IMR-90 (cell line): ENCODE results near the gene CMIP. TPM values are rescaled to one million over a fixed set of nuclear protein-coding genes. Genes with fewer than 3 reads are reported as not detected.

ENCODE experiments used
- ATAC-seq: fragments of 200-7000 bp; cut with Tn5 transposase; 2 replicates; pipeline ENCODE4 v1.9.1; 2020; ENCODE audit warnings: low read depth, mild to moderate bottlenecking, moderate library complexity
- BruUV-seq: library from RNA; stranded (reverse); fragments of 400-500 nt; replicated peaks from 2 replicates; lab custom pipeline; 2021; lab: Mats Ljungman, UMichigan
- CTCF ChIA-PET: fragments of 300-600 bp; formaldehyde crosslinking; extraction: SDS; loops from one replicate; lab custom pipeline; 2021; ENCODE audit warnings: antibody characterized with exemption; lab: Yijun Ruan, JAX
- POLR2A ChIA-PET: fragments of 300-600 bp; sonication (Branson Sonifier 250); formaldehyde crosslinking; loops from one replicate; lab custom pipeline; 2022; ENCODE audit warnings: antibody characterized with exemption; ENCODE audit not compliant: unreplicated experiment; lab: Charles Lee
- DNase-seq: peaks from one replicate; pipeline ENCODE4 v3.0.0; 2013
- H2AFZ ChIP-seq: replicated peaks from 2 replicates; pipeline ENCODE3; 2013; ENCODE audit warnings: low read length, mild to moderate bottlenecking; ENCODE audit not compliant: poor library complexity
- H2AK5ac ChIP-seq: 2 replicates; pipeline ENCODE4 v1.6.1; 2013; ENCODE audit warnings: low read depth, low read length, inconsistent platforms
- H2AK9ac ChIP-seq: replicated peaks from 2 replicates; pipeline ENCODE3; 2013; ENCODE audit warnings: mild to moderate bottlenecking, low read depth, low read length, moderate library complexity; ENCODE audit not compliant: poor library complexity
- H2BK120ac ChIP-seq: 2 replicates; pipeline ENCODE4 v1.6.1; 2013; ENCODE audit warnings: low read depth, low read length, inconsistent platforms
- H2BK15ac ChIP-seq: 3 replicates; pipeline ENCODE4 v1.6.1; 2013; ENCODE audit warnings: low read depth, low read length, inconsistent platforms
- H2BK20ac ChIP-seq: 2 replicates; pipeline ENCODE4 v1.6.1; 2013; ENCODE audit warnings: low read depth, mild to moderate bottlenecking, inconsistent platforms, low read length, moderate library complexity
- H2BK5ac ChIP-seq: 2 replicates; pipeline ENCODE4 v1.6.1; 2013; ENCODE audit warnings: mild to moderate bottlenecking, low read depth, low read length, inconsistent platforms; ENCODE audit not compliant: poor library complexity, severe bottlenecking
- H3K14ac ChIP-seq: replicated peaks from 2 replicates; pipeline ENCODE4 v1.6.1; 2013; ENCODE audit warnings: low read depth, low read length, inconsistent platforms
- H3K18ac ChIP-seq: 2 replicates; pipeline ENCODE4 v1.6.1; 2013; ENCODE audit warnings: low read depth, low read length, control low read depth
- H3K23ac ChIP-seq: 2 replicates; pipeline ENCODE4 v1.6.1; 2013; ENCODE audit warnings: low read depth, low read length, inconsistent platforms
- H3K27ac ChIP-seq: 2 replicates; pipeline ENCODE4 v1.5.1; 2013; ENCODE audit warnings: mild to moderate bottlenecking, control low read depth, low read length; ENCODE audit not compliant: insufficient read depth
- H3K27me3 ChIP-seq: 2 replicates; pipeline ENCODE4 v1.6.1; 2013; ENCODE audit warnings: low read length; ENCODE audit not compliant: control insufficient read depth, insufficient read depth
- H3K36me3 ChIP-seq: 2 replicates; pipeline ENCODE4 v1.6.1; 2013; ENCODE audit warnings: low read length, mixed read lengths; ENCODE audit not compliant: control insufficient read depth, insufficient read depth
- H3K4ac ChIP-seq: 2 replicates; pipeline ENCODE4 v1.6.1; 2013; ENCODE audit warnings: low read depth, low read length, inconsistent platforms
- H3K4me1 ChIP-seq: 2 replicates; pipeline ENCODE4 v1.6.1; 2013; ENCODE audit warnings: low read length, mixed read lengths; ENCODE audit not compliant: control insufficient read depth, insufficient read depth
- H3K4me2 ChIP-seq: 2 replicates; pipeline ENCODE4 v1.6.1; 2013; ENCODE audit warnings: low read depth, mild to moderate bottlenecking, control low read depth, low read length, moderate library complexity
- H3K4me3 ChIP-seq: 2 replicates; pipeline ENCODE4 v1.5.1; 2013; ENCODE audit warnings: low read depth, mild to moderate bottlenecking, control low read depth, low read length, moderate library complexity; ENCODE audit not compliant: insufficient read depth
- H3K56ac ChIP-seq: 2 replicates; pipeline ENCODE4 v1.6.1; 2013; ENCODE audit warnings: low read length, inconsistent platforms; ENCODE audit not compliant: insufficient read depth; ENCODE audit errors: extremely low read depth
- H3K79me1 ChIP-seq, 2 experiments: 2 replicates each; pipeline ENCODE4 v1.6.1; 2013; ENCODE audit warnings: low read length in 2 of 2, inconsistent platforms in 1 of 2, low read depth in 1 of 2
- H3K9ac ChIP-seq: 2 replicates; pipeline ENCODE4 v1.6.1; 2013; ENCODE audit warnings: low read depth, low read length, control low read depth
- H3K9me1 ChIP-seq: 2 replicates; pipeline ENCODE4 v1.6.1; 2013; ENCODE audit warnings: low read length, inconsistent platforms; ENCODE audit not compliant: insufficient read depth
- H3K9me3 ChIP-seq: 2 replicates; pipeline ENCODE4 v1.6.1; 2013; ENCODE audit warnings: low read length; ENCODE audit not compliant: control insufficient read depth, insufficient read depth
- H4K20me1 ChIP-seq: 2 replicates; pipeline ENCODE4 v1.6.1; 2013; ENCODE audit warnings: low read length, inconsistent platforms; ENCODE audit not compliant: insufficient read depth
- H4K5ac ChIP-seq: 2 replicates; pipeline ENCODE4 v1.6.1; 2013; ENCODE audit warnings: mild to moderate bottlenecking, low read depth, low read length, control low read depth
- H4K8ac ChIP-seq, 2 experiments: 2 replicates each; pipeline ENCODE4 v1.6.1; 2013; ENCODE audit warnings: low read depth in 2 of 2, low read length in 2 of 2, control low read depth in 1 of 2, inconsistent platforms in 1 of 2
- H4K91ac ChIP-seq: 2 replicates; pipeline ENCODE4 v1.6.1; 2013; ENCODE audit warnings: low read depth, low read length, inconsistent platforms; ENCODE audit not compliant: insufficient read depth
- MAFK ChIP-seq: IDR thresholded peaks from 2 replicates; pipeline ENCODE4 v1.6.1; 2012; ENCODE audit warnings: low read depth, low read length, improper control_type of control experiment
- NFE2L2 ChIP-seq: fragments of 150-350 bp; IDR thresholded peaks from 2 replicates; pipeline ENCODE4 v1.6.1; 2016; ENCODE audit warnings: low read depth, mild to moderate bottlenecking, low read length
- RCOR1 ChIP-seq: IDR thresholded peaks from 2 replicates; pipeline ENCODE4 v1.6.1; 2012; ENCODE audit warnings: mild to moderate bottlenecking, low read length, improper control_type of control experiment; ENCODE audit not compliant: insufficient replicate concordance
- WGBS, 2 experiments: methylation state at CpG; one replicate each; pipeline versions ENCODE4 v1.1.5 to v1.1.7; 2013; ENCODE audit warnings: missing lambda C conversion rate in 2 of 2; ENCODE audit not compliant: insufficient read length in 1 of 2; ENCODE audit errors: extremely low coverage in 2 of 2; 5-methylcytosine and 5-hydroxymethylcytosine counted together
- dilution Hi-C: fragments of 300-500 bp; cut with HindIII; formaldehyde crosslinking; loops from one replicate; pipeline ENCODE4 v1.14.3; 2018; ENCODE audit warnings: low sequenced_read_pairs; ENCODE audit not compliant: unreplicated experiment
- in situ Hi-C: fragments of 300-500 bp; cut with MboI; formaldehyde crosslinking; loops from 3 replicates; pipeline ENCODE4 v1.14.3; 2019; ENCODE audit warnings: low sequenced_read_pairs, inconsistent platforms, mixed read lengths
- intact Hi-C: fragments of 100-400 bp; cut with micrococcal nuclease; formaldehyde crosslinking; loops from 2 replicates; pipeline ENCODE4 v1.10.0; 2022
- polyA plus RNA-seq, 3 experiments: library from polyadenylated mRNA; depleted of rRNA; stranded (reverse); fragments of >200 nt; gene quantifications; 2 replicates each; pipeline ENCODE4 v1.2.3, GENCODE V29; 2012; ENCODE audit warnings: low replicate concordance in 1 of 3
- total RNA-seq: library from RNA; depleted of rRNA; stranded (reverse); fragments of >200 nt; gene quantifications from 2 replicates; pipeline ENCODE4 v1.2.3, GENCODE V29; 2012
- TF ChIP-seq, protein P1 (sequence below): conservative IDR thresholded peaks from 2 replicates; pipeline ENCODE4 v1.5.1; 2012; ENCODE audit warnings: mild to moderate bottlenecking, low read depth, low read length, improper control_type of control experiment

Gene CMIP
- total and polyA plus RNA-seq, 2 of the 4 experiments (the other 2 are of a cell fraction), result 3.2 to 11.6 TPM

GRCh38 chr16:81467815-81468214 lies 23.2 kb downstream of the CMIP start:
- no peaks in the 10 kb centered on the region for H3K9me3 ChIP-seq
- H3K4me3 ChIP-seq, result no peak overlapping the region
- H3K4ac ChIP-seq, result no peak overlapping the region
- dilution Hi-C loops (no loop called here), in situ Hi-C loops (no loop called here), intact Hi-C loops (no loop called here)
- H3K36me3 ChIP-seq, result peaks cover 3% of the 10 kb centered on the region; the same call in 1 of the 2 replicates
- ChIA-PET POLR2A (no interaction called here), CTCF (no interaction called here)
- H2AK5ac ChIP-seq, result no peak overlapping the region
- H2AFZ ChIP-seq, result no peak overlapping the region
- no peak overlapping the region for H4K8ac ChIP-seq
- no peak for TF ChIP-seq RCOR1
- TF ChIP-seq, protein P1, sequence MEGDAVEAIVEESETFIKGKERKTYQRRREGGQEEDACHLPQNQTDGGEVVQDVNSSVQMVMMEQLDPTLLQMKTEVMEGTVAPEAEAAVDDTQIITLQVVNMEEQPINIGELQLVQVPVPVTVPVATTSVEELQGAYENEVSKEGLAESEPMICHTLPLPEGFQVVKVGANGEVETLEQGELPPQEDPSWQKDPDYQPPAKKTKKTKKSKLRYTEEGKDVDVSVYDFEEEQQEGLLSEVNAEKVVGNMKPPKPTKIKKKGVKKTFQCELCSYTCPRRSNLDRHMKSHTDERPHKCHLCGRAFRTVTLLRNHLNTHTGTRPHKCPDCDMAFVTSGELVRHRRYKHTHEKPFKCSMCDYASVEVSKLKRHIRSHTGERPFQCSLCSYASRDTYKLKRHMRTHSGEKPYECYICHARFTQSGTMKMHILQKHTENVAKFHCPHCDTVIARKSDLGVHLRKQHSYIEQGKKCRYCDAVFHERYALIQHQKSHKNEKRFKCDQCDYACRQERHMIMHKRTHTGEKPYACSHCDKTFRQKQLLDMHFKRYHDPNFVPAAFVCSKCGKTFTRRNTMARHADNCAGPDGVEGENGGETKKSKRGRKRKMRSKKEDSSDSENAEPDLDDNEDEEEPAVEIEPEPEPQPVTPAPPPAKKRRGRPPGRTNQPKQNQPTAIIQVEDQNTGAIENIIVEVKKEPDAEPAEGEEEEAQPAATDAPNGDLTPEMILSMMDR, result no peak
- no peak for TF ChIP-seq MAFK
- TF ChIP-seq NFE2L2, result no peak
- H3K23ac ChIP-seq, result no peak overlapping the region
- peaks cover 24% of the 10 kb centered on the region for H3K9me1 ChIP-seq
- no peak overlapping the region for H2AK9ac ChIP-seq
- H3K27me3 ChIP-seq, result no peaks in the 10 kb centered on the region
- no peaks in the 10 kb centered on the region; the same call in 1 of the 2 replicates for H3K4me1 ChIP-seq
- H3K79me1 ChIP-seq, result peaks cover 38 to 84% of the 10 kb centered on the region in 2 experiments
- no TSS peak for BruUV-seq
- no peak overlapping the region for H2BK15ac ChIP-seq
- H4K20me1 ChIP-seq, result peaks cover 81% of the 10 kb centered on the region
- DNase-seq (no peak), ATAC-seq (no peak)
- no CpG with 5 or more reads among the region's 8 CpGs for WGBS, 2 experiments
- H3K14ac ChIP-seq, result no peak overlapping the region
- H3K4me2 ChIP-seq, result no peak overlapping the region
- H2BK120ac ChIP-seq, result no peak overlapping the region
- H3K18ac ChIP-seq, result no peak overlapping the region
- H4K5ac ChIP-seq, result no peak overlapping the region
- H3K9ac ChIP-seq, result no peak overlapping the region
- H3K56ac ChIP-seq, result no peak overlapping the region
- H2BK5ac ChIP-seq, result no peak overlapping the region
- no peak overlapping the region for H2BK20ac ChIP-seq
- no peak overlapping the region for H4K91ac ChIP-seq
- H3K27ac ChIP-seq, result no peak overlapping the region
